Suppressor macrophage treated with lipopolysaccharide for 1 hour (primary cell): ENCODE measurements around the gene CDC14A.
"Not testable (repeated sequence)": the region's sequence is repeated elsewhere in the genome, so short reads cannot be mapped to it uniquely, and the experiment has no call there.

Experiments
- DNase-seq, 3 donors: peaks; one replicate each; pipeline ENCODE4 v3.0.0-alpha.2; 2020 to 2022

CDC14A gene

DNA sequence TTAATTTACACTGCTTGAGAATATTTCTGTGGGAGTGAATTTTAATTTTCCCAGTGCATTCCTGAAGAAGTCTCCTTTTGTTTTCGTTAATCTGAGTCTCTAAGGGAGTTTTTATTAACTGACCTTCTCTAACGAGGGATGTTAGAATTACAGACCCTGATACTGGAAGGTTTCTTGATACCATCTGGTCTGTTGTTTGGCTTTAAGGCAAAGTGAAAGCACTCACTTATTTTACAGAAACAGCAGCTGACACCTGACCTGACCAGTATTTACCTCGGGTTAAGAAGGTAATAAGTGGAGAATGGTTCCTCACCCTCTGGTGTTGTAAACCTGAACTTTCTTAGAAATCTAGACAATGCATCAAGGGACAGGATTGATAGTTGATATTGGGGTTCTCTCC, 12.4 kb downstream of the CDC14A start:
- DNase-seq = no peak

DNA sequence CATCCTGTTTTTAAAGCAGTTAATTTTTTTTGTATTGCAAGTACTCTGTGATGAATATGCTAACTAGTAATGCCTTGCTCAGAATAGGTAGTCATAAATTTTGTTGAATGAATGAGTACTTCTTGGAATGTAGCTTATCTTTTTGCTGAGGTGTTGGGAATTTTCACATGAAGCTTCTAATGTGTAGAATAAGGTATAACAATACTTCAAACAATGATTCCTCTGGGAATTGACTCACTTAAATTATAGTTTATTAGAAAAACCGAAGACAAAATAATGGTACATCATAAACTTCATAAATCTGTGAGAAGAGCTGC, 13.9 kb downstream of the CDC14A start:
- DNase-seq = no peak

DNA sequence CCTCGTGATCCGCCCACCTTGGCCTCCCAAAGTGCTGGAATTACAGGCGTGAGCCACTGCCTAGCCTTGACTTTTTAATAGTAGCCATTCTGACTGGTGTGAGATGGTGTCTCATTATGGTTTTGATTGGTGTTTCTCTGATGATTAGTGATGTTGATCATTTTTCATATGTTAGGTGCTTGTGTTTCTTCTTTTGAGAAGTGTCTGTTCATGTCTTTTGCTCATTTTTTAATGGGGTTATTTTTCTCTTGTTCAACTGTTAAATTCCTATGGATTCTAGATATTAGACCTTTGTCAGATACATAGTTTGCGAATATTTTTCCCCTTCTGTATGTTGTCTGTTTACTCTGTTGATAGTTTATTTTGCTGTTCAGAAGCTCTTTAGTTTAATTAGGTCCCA, 17.0 kb downstream of the CDC14A start:
- not testable (repeated sequence) for DNase-seq

DNA sequence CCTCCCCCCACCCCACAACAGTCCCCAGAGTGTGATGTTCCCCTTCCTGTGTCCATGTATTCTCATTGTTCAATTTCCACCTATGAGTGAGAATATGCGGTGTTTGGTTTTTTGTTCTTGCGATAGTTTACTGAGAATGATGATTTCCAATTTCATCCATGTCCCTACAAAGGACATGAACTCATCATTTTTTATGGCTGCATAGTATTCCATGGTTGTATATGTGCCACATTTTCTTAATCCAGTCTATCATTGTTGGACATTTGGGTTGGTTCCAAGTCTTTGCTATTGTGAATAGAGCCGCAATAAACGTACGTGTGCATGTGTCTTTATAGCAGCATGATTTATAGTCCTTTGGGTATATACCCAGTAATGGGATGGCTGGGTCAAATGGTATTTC, 21.6 kb downstream of the CDC14A start:
- DNase-seq = not testable (repeated sequence)

DNA sequence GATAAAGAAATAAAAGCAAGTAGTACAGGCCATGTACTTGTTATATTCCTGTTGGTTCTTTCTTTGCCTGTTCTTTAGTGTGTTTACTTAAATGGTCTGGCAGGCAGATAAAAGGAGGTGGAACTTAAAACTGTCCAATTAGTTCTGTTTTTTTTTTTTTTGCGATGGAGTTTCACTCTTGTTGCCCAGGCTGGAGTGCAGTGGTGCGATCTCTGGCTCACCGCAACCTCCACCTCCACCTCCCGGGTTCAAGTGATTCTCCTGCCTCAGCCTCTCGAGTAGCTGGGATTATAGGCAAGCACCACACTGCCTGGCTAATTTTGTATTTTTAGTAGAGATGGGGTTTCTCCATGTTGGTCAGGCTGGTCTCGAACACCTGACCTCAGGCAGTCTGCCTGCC, 24.6 kb downstream of the CDC14A start:
- DNase-seq = not testable (repeated sequence)

DNA sequence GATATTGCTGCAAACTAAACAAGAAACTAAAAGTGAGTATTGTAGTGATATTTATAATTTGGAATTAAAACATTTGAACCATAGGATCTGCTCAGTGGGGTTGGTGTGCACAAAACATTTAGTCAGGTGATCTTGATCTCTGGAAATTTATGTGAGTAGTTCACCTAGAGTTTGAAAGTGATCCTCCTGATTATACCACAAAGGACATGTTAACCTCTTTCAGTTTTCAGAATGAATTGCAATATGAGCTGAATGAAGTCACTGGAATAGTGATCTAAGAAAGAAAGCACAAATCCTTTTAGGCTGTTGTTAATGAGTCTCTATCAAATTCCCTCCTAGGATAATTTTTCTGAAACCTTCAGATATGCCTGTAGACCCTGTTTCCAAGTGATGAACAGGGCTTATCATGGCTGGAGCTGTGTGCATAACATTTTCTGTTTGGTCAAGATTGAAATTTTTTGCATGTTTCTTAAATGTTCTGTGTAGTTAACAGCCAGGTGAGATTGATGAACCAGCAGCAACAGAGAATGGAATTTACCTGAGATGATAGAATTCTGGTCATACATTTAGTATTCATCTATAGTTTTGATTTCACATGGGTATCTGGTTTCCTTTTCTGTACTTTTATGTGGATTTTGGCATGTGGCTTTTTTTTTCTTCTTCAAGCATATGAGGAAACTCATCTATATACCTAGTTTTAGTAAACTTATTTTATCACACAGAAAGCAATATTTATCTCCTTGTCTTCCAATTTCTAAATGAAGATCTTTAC, 25.5 kb downstream of the CDC14A start:
- DNase-seq = no peak

DNA sequence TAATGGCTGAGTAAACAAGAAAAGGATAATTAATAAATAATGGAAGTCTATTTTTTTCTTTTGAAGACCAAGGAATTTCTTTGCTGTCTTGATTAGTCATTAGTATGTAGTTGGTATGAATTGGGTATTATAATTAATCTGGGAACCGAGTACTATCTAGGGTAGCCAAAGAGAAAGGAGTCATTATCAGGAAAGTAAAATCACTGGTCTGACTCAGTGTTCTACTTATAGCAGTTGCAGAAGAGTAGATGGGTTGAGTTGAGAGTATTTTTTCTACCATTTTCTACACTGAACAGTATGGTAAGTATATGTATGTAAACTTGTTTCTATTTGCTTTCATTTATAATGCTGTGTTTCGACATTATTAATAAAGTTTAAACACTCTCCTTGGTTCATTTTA, 26.6 kb downstream of the CDC14A start:
- no peak for DNase-seq

DNA sequence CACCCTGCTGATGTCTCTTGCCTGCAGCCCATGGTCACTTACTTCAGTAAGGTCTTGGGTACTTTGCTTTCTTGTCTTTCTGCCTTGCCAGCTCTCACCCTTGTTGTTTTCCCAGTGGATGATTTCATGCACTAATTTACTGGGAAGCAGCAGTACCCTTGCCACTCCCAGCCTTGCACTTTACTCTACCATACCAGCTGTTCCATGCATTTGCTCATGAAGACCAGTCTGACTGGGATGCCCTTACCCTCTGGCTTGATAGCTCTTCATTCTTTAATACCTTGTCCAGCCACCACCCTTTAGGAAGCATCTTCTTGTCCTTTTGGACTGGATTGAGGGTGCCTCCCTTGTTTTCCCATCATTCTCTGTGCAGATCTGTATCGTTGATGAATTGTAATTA, 28.3 kb downstream of the CDC14A start:
- no peak for DNase-seq

DNA sequence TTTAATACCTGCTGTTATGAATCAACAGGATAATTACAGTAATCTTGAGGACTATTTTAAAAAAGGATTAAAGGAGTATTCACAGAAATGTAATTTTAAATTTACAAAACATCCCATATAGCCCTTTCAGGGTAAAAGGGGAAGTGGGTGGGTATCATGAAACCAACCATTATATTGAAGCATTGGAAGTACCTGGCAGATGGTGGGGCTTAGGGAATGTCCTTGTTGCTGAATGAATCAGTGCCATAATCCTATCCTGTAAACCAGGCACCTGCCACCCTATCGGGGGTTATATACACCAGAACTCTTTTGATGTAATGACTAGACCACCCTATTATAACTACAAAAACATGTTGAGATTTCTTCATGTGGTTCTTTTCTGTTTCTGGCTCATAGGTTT, 30.4 kb downstream of the CDC14A start:
- no peak for DNase-seq

DNA sequence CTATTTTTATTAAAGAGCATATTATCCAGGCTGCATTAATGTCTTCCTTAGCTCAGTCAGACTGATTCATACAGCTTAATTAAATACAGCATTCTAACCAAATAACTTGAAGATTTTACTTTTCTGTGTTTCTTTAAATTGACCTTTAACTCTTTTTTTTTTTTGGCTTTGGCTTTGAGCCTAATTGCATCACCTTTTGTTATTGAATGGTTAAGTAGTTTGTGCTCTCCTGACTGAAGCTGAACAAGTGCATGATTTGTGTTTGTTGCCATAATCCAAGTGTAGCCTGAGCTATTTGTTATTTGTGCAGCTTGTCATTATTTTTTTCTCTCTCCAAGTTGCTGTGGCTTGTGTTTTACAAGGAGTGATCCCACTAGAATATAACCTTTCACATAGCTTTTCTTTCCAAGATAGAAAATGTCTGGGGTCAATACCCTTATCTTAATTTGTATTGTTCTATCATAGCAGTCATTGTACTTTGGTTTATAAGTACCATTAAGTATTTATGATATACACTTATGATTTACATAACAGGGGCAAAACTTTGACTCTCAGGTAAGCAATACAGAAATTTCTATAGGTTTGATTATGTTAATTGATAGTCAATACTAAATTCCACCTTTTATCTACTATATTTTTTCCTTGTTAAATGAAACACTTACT, 31.6 kb downstream of the CDC14A start:
- no peak for DNase-seq

DNA sequence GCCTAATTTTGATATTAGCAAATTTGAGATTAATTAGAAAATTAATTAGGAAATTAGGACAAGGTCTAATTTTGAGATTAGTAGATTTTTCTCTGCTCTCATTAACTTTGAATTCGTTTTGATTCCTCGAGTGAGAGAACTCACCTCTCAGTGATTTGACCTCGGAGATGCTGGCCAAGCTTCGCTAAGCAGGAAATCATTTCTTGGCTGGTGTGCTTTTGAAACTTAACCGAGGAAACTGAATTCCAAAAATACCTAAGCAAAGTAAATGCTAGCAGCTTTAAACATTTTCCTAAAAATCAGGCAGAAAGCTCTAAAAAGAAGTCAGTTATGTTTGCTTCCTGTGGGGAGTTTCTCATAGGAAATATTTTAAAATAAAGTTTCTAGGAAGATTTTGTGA, 34.9 kb downstream of the CDC14A start:
- no peak for DNase-seq

DNA sequence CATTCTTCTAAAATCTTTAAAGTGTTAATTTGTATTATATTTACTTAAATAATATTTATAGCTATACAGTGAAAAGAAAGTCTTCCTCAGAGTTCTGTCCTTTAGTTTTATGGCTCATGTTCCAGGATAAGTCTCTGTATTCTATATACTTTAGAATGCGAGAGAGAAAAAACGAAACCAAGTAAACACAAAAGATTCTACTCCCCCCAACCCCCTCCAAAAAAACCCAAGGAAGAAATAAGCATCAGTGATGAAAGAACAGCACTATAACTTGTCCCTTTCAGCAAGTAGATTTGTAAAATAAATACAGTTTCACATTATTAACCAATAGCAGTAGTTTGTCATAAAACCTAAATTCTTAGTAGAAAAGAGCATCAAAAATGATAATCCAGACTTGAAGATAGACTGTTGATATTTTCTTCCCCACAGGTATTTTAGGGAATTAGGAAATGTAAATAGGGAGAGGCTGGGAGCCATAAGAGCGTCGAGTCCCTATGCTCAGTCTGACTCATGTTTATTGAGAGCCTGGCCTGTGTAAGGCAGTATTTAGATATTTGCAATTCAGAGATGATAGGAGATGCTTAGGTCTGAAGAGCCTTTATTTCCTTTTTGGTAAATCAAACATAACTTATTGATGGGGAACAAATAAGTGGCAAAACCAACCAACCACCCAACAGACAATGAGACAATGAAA, 35.5 kb downstream of the CDC14A start:
- DNase-seq = no peak

DNA sequence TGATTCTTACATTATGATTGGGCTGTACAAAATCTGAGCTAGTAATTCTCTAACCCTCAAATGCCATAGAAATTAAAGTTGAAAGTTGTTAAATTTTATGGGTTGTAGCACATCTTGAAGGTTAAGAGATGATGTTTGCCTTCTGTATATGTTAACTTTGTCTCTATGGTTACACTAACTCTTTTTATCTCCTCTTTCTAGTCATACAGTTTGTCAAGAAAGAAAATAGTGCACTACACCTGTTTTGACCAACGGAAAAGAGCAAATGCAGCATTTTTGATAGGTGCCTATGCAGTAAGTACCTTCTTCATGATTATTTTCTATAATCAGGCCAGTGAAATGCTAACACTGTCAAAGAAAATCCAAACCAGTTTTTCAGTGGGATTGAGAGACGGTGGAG, 38.2 kb downstream of the CDC14A start:
- DNase-seq = no peak

DNA sequence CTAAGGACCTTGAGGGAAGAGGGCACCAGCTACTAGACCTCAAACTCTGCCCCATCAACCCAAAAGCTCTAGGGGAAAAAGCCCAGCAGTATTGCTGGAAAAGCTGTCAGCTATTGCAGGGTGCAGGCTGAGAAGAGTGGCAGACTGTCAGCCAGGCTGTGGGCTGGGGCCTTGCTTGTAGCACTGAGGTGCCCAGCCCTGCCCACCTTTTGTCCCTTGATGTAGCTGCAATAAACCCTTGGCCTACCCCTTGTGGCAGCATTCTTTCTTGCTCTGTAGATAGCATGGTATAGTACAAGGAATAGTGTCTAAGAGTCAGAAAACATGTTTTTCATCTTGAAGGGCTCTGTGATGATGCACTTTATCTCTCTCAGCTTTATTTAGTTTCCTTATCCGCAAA, 39.4 kb downstream of the CDC14A start:
- no peak for DNase-seq

DNA sequence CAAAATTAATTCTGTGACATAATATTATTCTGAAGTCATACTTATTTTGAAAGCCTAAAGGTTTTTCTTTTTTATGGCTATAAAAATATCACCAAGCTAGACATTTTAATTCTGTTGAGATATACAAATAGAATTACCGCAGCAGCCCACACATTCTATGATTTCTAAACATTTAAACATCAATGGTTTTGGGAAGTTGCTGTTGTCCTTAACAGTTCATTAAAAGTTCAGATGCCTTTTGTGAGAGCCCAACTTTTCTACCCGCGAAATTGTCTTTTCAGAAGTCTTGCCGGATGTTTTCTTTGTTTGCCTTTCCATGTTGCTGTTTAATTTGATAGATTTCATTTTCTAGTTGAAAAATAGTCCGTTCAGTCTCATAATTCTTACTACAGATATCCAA, 40.5 kb downstream of the CDC14A start:
- DNase-seq = no peak

DNA sequence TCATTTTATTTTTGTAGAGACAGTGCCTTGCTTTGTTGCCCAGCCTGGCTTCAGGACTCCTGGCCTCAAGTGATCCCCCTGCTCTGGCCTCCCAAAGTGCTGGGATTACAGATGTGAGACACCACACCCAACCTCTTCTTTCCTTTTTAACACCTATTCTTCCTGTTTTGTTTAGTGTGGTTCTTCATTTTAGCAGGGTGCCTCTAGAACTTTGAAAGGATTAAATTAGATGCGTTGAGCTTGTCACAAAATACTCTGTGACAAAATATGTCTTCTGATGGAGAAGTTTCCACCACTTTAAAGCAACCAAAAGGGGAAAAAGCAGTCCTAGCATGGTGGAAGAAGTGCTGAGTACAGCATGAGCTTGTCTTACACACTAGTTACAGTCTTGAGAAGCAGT, 42.0 kb downstream of the CDC14A start:
- DNase-seq = no peak

DNA sequence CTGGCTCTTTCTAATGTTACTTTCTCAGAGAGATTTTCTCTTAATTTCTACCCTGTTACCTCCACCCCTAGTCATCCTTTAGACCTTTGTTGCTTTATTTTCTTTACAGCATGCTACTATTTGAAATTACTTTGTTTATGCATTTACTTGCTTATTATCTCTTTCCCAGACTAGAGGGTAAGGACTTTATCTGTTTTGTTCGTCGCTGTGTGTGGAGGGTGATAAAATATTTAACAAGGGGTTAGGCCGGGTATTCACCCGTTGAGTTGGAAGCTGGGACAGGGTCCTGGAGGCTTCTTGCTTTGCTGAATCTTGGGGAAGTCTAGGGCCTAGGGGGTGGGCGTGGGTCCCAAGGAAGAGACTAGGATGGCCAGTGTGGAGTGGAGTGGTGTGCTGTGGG, 43.6 kb downstream of the CDC14A start:
- no peak for DNase-seq

DNA sequence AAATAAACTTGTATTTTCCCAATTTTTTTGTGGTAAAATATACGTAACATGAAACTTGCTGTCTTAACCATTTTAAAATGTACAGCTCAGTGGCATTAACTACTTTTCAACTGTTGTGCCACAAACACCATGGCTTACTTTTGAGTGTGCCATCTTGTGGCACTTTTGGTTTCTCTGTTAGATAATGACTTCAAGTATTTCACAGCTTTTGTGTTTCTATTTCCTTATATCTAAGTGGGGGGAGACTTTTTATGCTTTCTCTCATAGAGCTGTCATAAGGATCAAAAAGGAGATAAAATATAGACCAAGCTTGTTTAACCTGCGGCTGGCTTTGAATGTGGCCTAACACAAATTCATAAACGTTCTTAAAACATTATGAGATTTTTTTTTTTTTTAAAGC, 44.3 kb downstream of the CDC14A start:
- no peak for DNase-seq

DNA sequence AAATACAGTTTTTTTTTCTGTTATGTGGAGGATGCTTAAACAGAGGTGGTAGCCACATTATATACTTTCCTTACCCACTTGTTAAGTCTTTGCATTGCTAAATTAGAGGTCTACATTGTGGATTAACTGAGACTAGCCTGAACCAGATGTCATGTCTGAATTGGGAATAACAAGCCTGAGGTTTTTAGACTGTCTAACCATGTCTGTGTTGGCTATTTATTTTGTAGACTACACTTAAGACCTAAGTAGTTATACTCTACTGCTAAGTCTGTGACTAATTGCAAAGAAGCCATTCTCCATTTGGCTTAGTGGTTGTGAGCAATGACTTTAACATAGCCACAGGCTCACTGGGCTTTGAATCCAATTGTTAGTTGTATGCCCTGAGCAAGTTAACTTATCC, 45.4 kb downstream of the CDC14A start:
- no peak for DNase-seq

DNA sequence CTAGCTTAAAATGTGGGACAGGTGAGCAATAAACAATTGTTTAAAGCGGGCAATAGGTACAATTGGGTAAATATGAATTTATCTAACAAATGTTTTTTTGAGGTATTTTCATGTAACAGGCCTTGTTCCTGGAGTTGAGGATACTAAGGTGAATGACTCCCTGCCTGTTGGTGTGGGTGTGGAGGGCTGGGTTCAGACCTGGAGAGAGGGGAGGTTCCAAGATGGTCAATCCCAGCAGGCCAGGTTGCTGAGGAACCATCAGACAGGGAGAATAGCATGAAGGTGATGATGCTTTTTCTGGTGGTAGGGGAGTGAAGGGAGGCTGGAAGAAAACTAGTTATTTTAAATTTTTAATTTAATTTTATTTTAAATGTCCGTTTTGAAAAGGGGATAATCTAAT, 46.3 kb downstream of the CDC14A start:
- no peak for DNase-seq

DNA sequence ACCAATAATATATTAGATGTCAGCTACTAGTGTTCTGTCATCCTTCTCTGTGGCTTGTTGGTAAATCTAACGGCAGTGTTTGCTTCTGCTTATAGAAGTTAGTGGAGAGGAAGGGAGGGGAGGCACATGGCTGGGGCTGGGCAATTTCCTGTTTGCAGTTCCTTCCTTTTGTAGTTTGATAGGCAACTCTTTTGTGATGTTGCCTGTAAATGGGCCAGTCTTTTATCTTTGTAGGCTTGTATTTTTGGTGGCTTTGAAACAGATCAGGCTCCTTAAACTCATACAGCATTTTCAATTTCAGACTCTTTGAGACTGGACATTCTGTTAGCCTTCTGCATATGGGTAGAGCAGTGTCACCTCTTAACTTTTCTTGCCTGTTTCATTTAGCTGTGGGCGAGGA, 48.1 kb downstream of the CDC14A start:
- DNase-seq = peak; percentile 54 to 64 (median 61)

DNA sequence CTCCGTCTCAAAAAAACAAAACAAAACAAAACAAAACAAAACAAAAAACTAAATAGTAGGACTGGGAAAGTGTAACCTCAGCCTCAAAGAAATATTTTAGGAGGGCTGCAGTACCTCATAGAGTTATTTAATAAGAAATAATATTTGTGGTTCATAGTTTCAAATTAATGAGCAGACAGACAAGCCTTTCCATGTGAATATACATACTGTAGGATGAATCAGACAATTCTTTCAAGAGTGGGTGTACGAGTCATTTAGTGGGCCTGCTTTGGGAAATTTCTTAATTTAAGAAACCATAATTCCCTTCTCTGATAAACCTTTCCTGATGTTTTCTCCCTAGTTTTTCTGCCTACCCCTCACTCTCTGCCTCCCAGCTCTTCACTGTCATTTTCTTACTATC, 52.5 kb downstream of the CDC14A start:
- DNase-seq = peak; percentile 15 to 63 (median 41)

DNA sequence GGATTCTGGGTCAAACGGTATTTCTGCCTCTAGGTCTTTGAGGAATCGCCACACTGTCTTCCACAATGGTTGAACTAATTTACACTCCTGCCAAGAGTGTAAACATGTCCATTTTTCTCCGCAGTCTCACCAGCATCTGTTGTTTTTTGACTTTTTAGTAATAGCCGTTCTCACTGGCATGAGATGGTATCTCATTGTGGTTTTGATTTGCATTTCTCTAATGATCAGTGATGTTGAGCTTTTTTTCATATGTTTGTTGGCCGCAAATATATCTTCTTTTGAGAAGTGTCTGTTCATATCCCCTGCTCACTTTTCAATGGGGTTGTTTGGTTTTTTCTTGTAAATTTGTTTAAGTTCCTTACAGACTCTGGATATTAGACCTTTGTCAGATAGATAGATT, 53.6 kb downstream of the CDC14A start:
- DNase-seq = not testable (repeated sequence)

DNA sequence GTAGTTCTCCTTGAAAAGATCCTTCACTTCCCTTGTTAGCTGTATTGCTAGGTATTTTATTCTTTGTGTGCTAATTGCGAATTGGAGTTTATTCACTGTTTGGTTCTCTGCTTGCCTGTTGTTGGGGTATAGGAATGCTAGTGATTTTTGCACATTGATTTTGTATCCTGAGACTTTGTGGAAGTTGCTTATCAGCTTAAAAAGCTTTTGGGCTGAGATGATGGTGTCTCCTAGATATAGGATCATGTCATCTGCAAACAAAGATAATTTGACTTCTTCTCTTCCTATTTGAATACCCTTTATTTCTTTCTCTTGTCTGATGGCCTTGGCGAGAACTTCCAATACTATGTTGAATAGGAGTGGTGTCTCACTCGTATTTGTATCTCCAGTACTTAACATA, 55.1 kb downstream of the CDC14A start:
- DNase-seq = not testable (repeated sequence)
